CD4-positive, alpha-beta memory T cell (primary cell): ENCODE measurements around the gene SCART1. TPM values are rescaled to one million over a fixed set of nuclear protein-coding genes. Genes with fewer than 3 reads are reported as not detected.
"Not testable (repeated sequence)": the region's sequence is repeated elsewhere in the genome, so short reads cannot be mapped to it uniquely, and the experiment has no call there.

Experiments
- CTCF ChIA-PET: fragments of 350-600 bp; sonication (Branson Sonifier 250); formaldehyde crosslinking; loops from one replicate; lab custom pipeline; 2021; ENCODE audit warnings: inconsistent platforms; ENCODE audit not compliant: partially characterized antibody; lab: Charles Lee
- POLR2A ChIA-PET: fragments of 350-600 bp; sonication (Branson Sonifier 250); formaldehyde crosslinking; loops from one replicate; lab custom pipeline; 2021; ENCODE audit not compliant: partially characterized antibody; lab: Charles Lee
- DNase-seq, 5 donors: peaks; one replicate each; pipeline versions ENCODE4 v3.0.0 to v3.0.0-alpha.2; 2020 to 2022; ENCODE audit warnings: mixed read lengths in 1 of 5
- H3K27ac ChIP-seq: one replicate; pipeline ENCODE4 v1.7.0; 2013; ENCODE audit warnings: low read depth, low read length
- H3K27me3 ChIP-seq: 2 replicates; pipeline ENCODE4 v1.7.0; 2013; ENCODE audit warnings: mild to moderate bottlenecking, low read length, moderate library complexity; ENCODE audit not compliant: insufficient read depth
- H3K36me3 ChIP-seq: 2 replicates; pipeline ENCODE4 v1.7.0; 2013; ENCODE audit warnings: mild to moderate bottlenecking, low read length, moderate library complexity; ENCODE audit not compliant: insufficient read depth
- H3K4me1 ChIP-seq: 2 replicates; pipeline ENCODE4 v1.7.0; 2013; ENCODE audit warnings: mild to moderate bottlenecking, low read length, moderate library complexity; ENCODE audit not compliant: insufficient read depth
- H3K4me3 ChIP-seq, 2 donors: one replicate each; pipeline ENCODE4 v1.7.0; 2013; ENCODE audit warnings: low read length in 2 of 2, mild to moderate bottlenecking in 1 of 2
- H3K9me3 ChIP-seq, 2 donors: one replicate each; pipeline ENCODE4 v1.7.0; 2013; ENCODE audit warnings: low read length in 2 of 2, control low read depth in 1 of 2; ENCODE audit not compliant: control insufficient read depth in 1 of 2
- H3K27ac Mint-ChIP-seq, 7 donors: one replicate each; pipeline ENCODE4 v1.8.0; 2020 to 2021; ENCODE audit warnings: mixed read lengths in 7 of 7, mild to moderate bottlenecking in 6 of 7, inconsistent platforms in 3 of 7, moderate library complexity in 3 of 7
- H3K27me3 Mint-ChIP-seq, 2 donors: one replicate each; pipeline ENCODE4 v1.8.0; 2020 to 2021; ENCODE audit warnings: mixed read lengths in 2 of 2
- H3K36me3 Mint-ChIP-seq, 2 donors: one replicate each; pipeline ENCODE4 v1.8.0; 2020 to 2021; ENCODE audit warnings: mixed read lengths in 2 of 2, inconsistent platforms in 1 of 2, mild to moderate bottlenecking in 1 of 2
- H3K4me1 Mint-ChIP-seq, 4 donors: one replicate each; pipeline ENCODE4 v1.8.0; 2020 to 2021; ENCODE audit warnings: mixed read lengths in 4 of 4, mild to moderate bottlenecking in 1 of 4
- H3K4me3 Mint-ChIP-seq, 8 donors: one replicate each; pipeline ENCODE4 v1.8.0; 2020 to 2021; ENCODE audit warnings: mixed read lengths in 8 of 8, mild to moderate bottlenecking in 7 of 8, moderate library complexity in 6 of 8, inconsistent platforms in 3 of 8
- H3K9me3 Mint-ChIP-seq, 8 donors: one replicate each; pipeline ENCODE4 v1.8.0; 2020 to 2021; ENCODE audit warnings: mixed read lengths in 8 of 8, mild to moderate bottlenecking in 5 of 8, inconsistent platforms in 3 of 8, moderate library complexity in 1 of 8
- intact Hi-C: fragments of 100-400 bp; cut with micrococcal nuclease; formaldehyde crosslinking; loops from one replicate; pipeline ENCODE4 v1.15.1; 2023
- polyA plus RNA-seq, 2 donors: library from polyadenylated mRNA; unstranded; fragments of 300-500 nt; fragmentation: Illumina TruSeq; gene quantifications; one replicate each; pipeline ENCODE4 v1.2.3, GENCODE V29; 2021
- total RNA-seq, 2 experiments: library from RNA; stranded (reverse); gene quantifications; one replicate each; pipeline ENCODE4 v1.2.3, GENCODE V29; 2021

Gene SCART1
- total and polyA plus RNA-seq, 4 experiments from 2014 or later: 0.49 to 11.2 (median 5.9) TPM

DNA sequence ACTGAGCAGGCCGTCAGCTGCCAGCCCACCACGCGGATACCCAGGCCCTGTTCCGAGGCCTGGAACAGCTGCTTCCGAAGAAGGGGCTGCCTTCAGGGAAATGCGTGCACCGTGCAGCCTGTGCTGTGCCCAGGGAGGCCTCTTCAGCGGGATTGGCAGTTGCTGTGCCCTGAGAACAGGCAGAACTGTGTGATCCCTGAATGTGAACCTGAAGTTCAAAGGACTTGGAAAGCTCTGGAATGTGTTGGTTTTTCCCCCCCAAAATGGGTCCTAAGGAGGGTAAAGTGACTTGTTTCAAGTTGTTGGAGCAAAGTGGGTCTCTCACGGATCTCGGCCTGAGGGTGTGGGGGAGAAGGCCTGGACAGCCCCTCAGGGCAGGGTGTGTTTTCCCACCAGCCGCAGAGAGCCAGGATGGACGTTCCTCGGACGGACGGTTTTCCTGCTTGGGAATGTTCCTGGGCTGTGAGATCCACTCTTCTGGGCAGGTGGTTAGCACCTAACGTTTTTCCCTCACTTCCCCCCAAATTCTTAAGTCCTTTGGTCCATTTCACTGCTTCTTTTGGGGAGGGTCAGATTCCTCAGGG is 31.4 kb upstream of the SCART1 start:
- Mint-ChIP-seq H3K9me3 (no peaks in the 10 kb centered on the region), H3K4me3 (no peak overlapping the region), H3K27ac (no peak overlapping the region), H3K27me3 (peaks cover 0 to 5% of the 10 kb centered on the region in 2 donors), H3K36me3 (peaks cover 3 to 10% of the 10 kb centered on the region in 2 donors), H3K4me1 (peaks cover 0 to 1% (median 0%) of the 10 kb centered on the region in 4 donors)
- no peaks in the 10 kb centered on the region for H3K27me3 ChIP-seq
- no peaks in the 10 kb centered on the region for H3K9me3 ChIP-seq
- POLR2A ChIA-PET: no interaction called here
- H3K27ac ChIP-seq: no peak overlapping the region
- H3K4me3 ChIP-seq: no peak overlapping the region
- intact Hi-C loops: no loop called here
- no peak for DNase-seq
- H3K4me1 ChIP-seq: no peaks in the 10 kb centered on the region
- CTCF ChIA-PET: interaction anchor here (1.5 kb wide), 1 partner anchor 93 kb away, joined by 3 read pairs; no protein-coding TSS in a partner anchor
- no peaks in the 10 kb centered on the region for H3K36me3 ChIP-seq

- H3K36me3 Mint-ChIP-seq: peaks cover 3 to 10% of the 10 kb centered on the region in 2 donors
- Histone ChIP-seq H3K36me3 (no peaks in the 10 kb centered on the region), H3K9me3 (no peaks in the 10 kb centered on the region), H3K4me1 (no peaks in the 10 kb centered on the region), H3K4me3 (no peak overlapping the region), H3K27me3 (no peaks in the 10 kb centered on the region), H3K27ac (no peak overlapping the region)
- H3K4me3 Mint-ChIP-seq: peak overlapping the region in 6 of 8 donors; percentile 6 to 35 (median 25)
- no peak overlapping the region for H3K27ac Mint-ChIP-seq
- no peak for DNase-seq
- ChIA-PET CTCF (no interaction called here), POLR2A (no interaction called here)
- intact Hi-C loops: no loop called here
- peaks cover 0 to 5% of the 10 kb centered on the region in 2 donors for H3K27me3 Mint-ChIP-seq
- peaks cover 0 to 2% (median 0%) of the 10 kb centered on the region in 8 donors for H3K9me3 Mint-ChIP-seq
- peaks cover 0 to 1% (median 0%) of the 10 kb centered on the region in 4 donors for H3K4me1 Mint-ChIP-seq
Observed at GRCh38 chr10:133422807-133423771, 30.7 kb upstream of the SCART1 start.

DNA sequence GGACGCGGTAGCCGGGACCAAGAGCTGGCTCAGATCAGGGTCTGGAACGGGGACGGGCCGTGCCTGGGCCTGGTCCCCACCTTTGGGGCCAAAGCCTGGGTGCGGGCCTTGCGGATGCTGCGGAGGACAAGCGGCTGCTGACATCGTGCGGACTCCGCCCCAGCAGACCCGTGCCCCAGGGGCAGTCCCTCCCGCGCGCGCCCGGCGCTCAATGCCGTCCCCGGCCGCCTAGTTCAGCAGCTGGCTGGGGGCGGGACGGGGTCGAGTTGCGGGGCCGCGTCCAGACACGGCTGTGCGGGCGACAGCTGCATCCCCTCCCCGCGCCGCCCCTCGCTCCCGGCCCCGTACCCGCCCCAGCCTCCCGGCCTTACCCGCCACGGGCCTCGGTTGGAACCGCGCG is 29.6 kb upstream of the SCART1 start:
- H3K4me3 Mint-ChIP-seq, intact Hi-C loops, H3K4me1 ChIP-seq, H3K9me3 Mint-ChIP-seq, H3K27ac ChIP-seq, H3K27ac Mint-ChIP-seq, H3K36me3 Mint-ChIP-seq, DNase-seq, H3K9me3 ChIP-seq, H3K36me3 ChIP-seq, H3K4me3 ChIP-seq, H3K27me3 ChIP-seq, H3K27me3 Mint-ChIP-seq, POLR2A ChIA-PET, H3K4me1 Mint-ChIP-seq, CTCF ChIA-PET: not testable (repeated sequence)

GRCh38 chr10:133424601-133425000 is 29.1 kb upstream of the SCART1 start, which contains the start of gene SPRN:
Gene SPRN (minus strand): TSS chr10:133424625. CDS start chr10:133423681, 944 bp downstream.
- H3K4me1 ChIP-seq, H3K27ac Mint-ChIP-seq, H3K4me1 Mint-ChIP-seq, intact Hi-C loops, DNase-seq, POLR2A ChIA-PET, H3K4me3 ChIP-seq, H3K27ac ChIP-seq, CTCF ChIA-PET, H3K9me3 ChIP-seq, H3K36me3 ChIP-seq, H3K36me3 Mint-ChIP-seq, H3K27me3 ChIP-seq, H3K27me3 Mint-ChIP-seq: not testable (repeated sequence)
- Mint-ChIP-seq H3K9me3 (peaks cover 0 to 14% (median 8%) of the 10 kb centered on the region in 8 donors), H3K4me3 (peak within 1 kb of the TSS in 6 of 8 donors; percentile 6 to 35 (median 25))

DNA sequence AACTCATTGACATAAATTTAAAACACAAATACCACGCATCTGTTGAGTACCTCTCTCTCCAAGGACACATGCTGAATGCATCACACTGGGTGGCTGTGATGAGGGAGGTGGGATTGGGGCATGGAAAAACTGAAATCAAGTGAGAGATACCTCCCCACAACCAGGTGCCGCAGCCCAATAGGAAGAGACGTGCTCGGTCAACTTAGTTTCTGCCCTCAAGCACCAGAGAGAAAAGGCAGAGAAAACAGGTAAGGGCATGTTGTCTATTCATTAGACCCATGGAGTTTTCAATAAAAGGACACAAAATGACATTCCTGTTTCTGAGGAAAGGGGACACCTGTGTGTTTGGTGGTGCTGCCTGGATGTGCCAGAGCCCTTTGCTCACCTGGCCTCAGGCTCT is 24.2 kb upstream of the SCART1 start:
- DNase-seq, H3K4me1 ChIP-seq, H3K36me3 ChIP-seq, H3K27ac Mint-ChIP-seq, H3K9me3 ChIP-seq, H3K4me3 ChIP-seq, H3K27me3 ChIP-seq, H3K4me3 Mint-ChIP-seq, H3K27ac ChIP-seq, POLR2A ChIA-PET, H3K36me3 Mint-ChIP-seq, H3K4me1 Mint-ChIP-seq, H3K27me3 Mint-ChIP-seq, intact Hi-C loops: not testable (repeated sequence)
- H3K9me3 Mint-ChIP-seq: peaks cover 0 to 14% (median 9%) of the 10 kb centered on the region in 8 donors
- CTCF ChIA-PET: interaction anchor here (1.1 kb wide), 1 partner anchor 11 kb away, joined by 5 read pairs; no protein-coding TSS in a partner anchor

DNA sequence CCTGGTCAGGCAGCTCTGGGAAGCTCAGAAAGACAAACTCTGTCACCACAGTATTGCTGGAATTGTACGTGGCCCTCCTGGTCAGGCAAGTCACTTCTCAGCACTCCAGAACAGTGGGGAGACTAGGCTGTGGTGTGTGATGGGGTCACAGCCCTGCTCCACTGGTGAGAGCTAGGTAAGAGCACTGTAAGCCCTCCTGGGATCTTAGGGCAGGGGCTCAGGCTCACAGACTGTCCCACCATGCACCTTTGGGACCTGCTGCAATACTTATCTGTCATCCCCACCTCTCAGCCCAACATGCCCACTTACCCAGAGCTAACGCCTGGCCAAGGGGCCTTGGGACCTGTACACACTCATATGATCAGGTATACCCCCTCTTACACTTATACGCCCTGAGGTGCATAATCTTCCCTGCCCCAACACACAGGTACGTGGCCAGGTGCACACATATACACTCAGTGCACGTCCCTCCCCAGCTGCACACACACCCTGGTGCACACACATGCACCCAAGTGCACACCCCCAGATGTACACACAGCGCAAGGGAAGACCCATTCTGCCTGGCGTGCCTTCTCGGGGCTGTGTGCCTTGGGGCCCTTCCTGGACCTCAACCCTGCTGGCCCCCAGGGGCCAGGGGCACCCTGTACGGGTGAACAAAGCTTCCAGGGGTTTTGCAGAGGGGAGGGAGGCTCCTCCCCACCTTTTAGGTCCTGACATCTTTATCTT is 21.7 kb upstream of the SCART1 start:
- H3K27me3 ChIP-seq, H3K27ac Mint-ChIP-seq, H3K27ac ChIP-seq, H3K4me1 ChIP-seq, H3K27me3 Mint-ChIP-seq, H3K4me1 Mint-ChIP-seq, intact Hi-C loops, H3K9me3 ChIP-seq, DNase-seq, POLR2A ChIA-PET, H3K36me3 Mint-ChIP-seq, H3K36me3 ChIP-seq, H3K4me3 Mint-ChIP-seq, H3K4me3 ChIP-seq, CTCF ChIA-PET: not testable (repeated sequence)
- peaks cover 0 to 16% (median 10%) of the 10 kb centered on the region in 8 donors for H3K9me3 Mint-ChIP-seq

DNA sequence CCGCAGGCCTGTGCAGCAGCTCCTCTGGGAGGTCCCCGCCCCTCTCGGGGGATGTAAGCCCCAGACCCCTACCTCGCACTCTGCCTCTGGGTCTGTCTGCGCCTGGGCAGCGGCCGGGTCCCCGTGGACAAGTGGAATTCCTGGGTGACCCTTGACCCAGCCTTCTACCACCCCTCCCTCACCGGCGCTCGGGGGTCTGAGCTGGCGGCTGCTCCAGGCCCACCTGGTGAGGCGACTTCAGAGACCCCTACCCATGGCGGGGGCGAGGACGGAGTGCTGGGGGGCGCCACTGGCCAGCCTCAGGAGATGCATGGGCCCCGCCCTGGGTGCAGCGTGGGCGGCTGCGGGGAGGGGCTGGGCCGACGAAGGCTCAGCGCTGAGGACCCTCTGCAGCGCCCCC is 21.0 kb upstream of the SCART1 start:
- H3K9me3 ChIP-seq, H3K4me3 Mint-ChIP-seq, H3K4me1 Mint-ChIP-seq, DNase-seq, H3K4me3 ChIP-seq, CTCF ChIA-PET, H3K27me3 Mint-ChIP-seq, POLR2A ChIA-PET, H3K36me3 Mint-ChIP-seq, H3K27ac ChIP-seq, intact Hi-C loops, H3K27ac Mint-ChIP-seq, H3K4me1 ChIP-seq, H3K27me3 ChIP-seq, H3K36me3 ChIP-seq: not testable (repeated sequence)
- H3K9me3 Mint-ChIP-seq: peaks cover 0 to 16% (median 10%) of the 10 kb centered on the region in 8 donors
